22Rv1 (cell line): ENCODE data around the gene RB1.
A peak's percentile ranks its signal among the peaks of the same experiment; 100 is the strongest.

Experiments
- H3K27ac ChIP-seq: fragments of 450-650 bp; 2 replicates; pipeline ENCODE4 v1.5.1; 2017
- CTCF ChIP-seq: fragments of 450-650 bp; IDR thresholded peaks from 2 replicates; pipeline ENCODE4 v1.5.1; 2017; ENCODE audit warnings: mild to moderate bottlenecking
- ZFX ChIP-seq: fragments of 450-650 bp; IDR thresholded peaks from 2 replicates; pipeline ENCODE4 v1.6.1; 2017; ENCODE audit warnings: antibody characterized with exemption, borderline replicate concordance

RB1 gene

DNA sequence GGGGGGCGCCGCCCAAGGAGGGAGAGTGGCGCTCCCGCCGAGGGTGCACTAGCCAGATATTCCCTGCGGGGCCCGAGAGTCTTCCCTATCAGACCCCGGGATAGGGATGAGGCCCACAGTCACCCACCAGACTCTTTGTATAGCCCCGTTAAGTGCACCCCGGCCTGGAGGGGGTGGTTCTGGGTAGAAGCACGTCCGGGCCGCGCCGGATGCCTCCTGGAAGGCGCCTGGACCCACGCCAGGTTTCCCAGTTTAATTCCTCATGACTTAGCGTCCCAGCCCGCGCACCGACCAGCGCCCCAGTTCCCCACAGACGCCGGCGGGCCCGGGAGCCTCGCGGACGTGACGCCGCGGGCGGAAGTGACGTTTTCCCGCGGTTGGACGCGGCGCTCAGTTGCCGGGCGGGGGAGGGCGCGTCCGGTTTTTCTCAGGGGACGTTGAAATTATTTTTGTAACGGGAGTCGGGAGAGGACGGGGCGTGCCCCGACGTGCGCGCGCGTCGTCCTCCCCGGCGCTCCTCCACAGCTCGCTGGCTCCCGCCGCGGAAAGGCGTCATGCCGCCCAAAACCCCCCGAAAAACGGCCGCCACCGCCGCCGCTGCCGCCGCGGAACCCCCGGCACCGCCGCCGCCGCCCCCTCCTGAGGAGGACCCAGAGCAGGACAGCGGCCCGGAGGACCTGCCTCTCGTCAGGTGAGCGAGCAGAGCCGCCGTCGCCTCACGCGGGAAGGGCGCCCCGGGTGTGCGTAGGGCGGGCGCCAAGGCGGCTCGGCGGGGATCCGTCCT, at the start of gene RB1:
Gene RB1, plus strand, starts transcription at position 393 of the 784 bp plus-strand sequence. Its CDS starts 162 bp downstream, at position 555.
- TF ChIP-seq ZFX (no peak), CTCF (no peak)
- peak within 1 kb of the TSS; percentile 77 for H3K27ac ChIP-seq

DNA sequence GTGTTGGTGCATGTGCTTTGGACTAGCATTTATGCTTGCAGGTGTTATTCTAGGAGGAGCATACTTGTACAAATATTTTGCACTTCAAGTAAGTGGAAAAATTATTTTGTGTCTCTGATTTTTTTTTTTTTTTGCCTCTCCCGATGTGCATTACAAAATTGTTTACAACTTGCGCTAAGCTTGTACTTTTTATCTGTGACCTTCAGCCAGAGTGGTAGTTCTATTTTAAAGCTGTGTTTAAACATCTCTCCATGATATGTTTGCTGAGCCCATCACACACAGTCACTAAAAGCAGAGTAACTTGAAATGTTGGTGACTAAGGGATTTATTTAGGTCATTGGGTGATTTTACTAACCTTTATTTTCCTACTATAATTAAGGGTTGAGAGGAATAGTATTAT, 49.7 kb upstream of the RB1 start:
- TF ChIP-seq ZFX, result no peak
- no peak for TF ChIP-seq CTCF
- H3K27ac ChIP-seq, result no peak overlapping the region

DNA sequence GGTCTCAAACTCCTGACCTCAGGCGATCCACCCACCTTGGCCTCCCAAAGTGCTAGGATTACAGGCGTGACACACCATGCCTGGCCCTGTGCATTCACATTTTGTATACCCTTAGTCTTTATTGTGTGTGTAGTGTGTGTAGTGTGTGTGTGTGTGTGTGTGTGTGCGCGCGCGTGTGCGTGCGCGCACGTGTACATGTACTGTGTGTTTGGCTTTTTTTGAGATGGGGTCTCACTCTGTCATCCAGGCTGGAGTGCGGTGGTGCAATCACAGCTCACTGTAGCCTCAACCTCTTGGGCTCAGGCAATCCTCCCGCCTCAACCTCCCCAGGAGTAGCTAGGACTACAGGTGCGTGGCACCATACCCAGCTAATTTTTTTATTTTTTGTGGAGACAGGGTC, 48.5 kb upstream of the RB1 start:
- TF ChIP-seq ZFX (no peak), CTCF (no peak)
- no peak overlapping the region for H3K27ac ChIP-seq

GRCh38 chr13:48255954-48256353, 47.6 kb upstream of the RB1 start:
- TF ChIP-seq CTCF, result no peak
- TF ChIP-seq ZFX, result no peak
- H3K27ac ChIP-seq, result no peak overlapping the region

GRCh38 chr13:48258002-48258401, 45.5 kb upstream of the RB1 start:
- no peak overlapping the region for H3K27ac ChIP-seq
- TF ChIP-seq CTCF (no peak), ZFX (no peak)

GRCh38 chr13:48258430-48258829, 45.1 kb upstream of the RB1 start:
- TF ChIP-seq CTCF, result no peak
- no peak overlapping the region for H3K27ac ChIP-seq

- H3K27ac ChIP-seq, result no peak overlapping the region
- TF ChIP-seq CTCF, result no peak
- TF ChIP-seq ZFX, result no peak
Measured at GRCh38 chr13:48260970-48261369, 42.6 kb upstream of the RB1 start.
